ENCODE results near the gene AMOT. TPM values are rescaled to one million over a fixed set of nuclear protein-coding genes. Genes with fewer than 3 reads are reported as not detected.

Gene AMOT
- total RNA-seq, 1 experiment from 2014 or later, result 11.2 TPM

DNA sequence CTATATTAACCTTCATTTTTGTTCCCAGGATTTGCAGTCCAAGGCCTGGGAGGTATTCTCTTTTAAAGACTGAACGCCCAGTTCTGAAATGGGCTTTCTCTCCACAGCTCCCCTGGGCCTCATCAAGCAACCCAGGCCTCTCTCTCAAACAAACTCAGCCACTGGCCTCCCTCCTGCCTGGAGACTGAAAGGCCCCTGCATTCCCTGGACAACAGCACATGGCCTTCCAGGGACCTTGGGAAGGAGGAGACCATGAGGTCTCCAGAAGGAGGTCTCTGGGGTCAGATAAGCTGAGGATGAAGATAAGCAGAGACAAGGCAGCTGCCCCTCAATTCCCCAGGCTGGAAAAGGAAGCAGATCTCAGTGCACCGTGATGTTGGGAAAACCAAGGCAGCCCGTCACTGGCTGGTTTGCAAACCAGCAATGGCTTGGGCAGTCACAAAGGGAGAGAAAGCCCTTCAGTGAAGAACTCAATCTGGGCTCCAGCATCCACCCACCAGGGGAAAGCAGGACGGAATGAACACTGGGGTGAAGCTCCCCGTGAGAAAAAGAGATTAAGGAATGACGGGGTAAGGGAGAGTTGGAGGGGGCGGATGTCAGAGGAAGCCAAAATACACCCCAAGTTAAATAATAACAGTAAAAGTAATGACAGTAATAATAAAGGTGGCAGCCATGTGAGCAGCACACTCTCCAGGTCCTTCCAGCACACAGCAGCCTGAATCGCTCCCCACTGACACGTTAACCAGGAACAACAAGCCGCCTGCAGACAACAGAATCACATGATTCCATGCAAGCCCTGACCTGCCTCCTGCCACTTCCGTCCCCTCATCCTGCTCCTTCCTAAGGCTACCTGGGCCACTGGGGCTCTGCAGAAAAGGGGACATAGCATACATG lies 22.3 kb downstream of the AMOT start:
- DNase-seq (ENCODE audit: low read depth, low spot score), result no peak
- in situ Hi-C loops (cut with HindIII; ENCODE audit: low pct_unique_long_range_greater_than_20kb, low sequenced_read_pairs), result no loop called here

DNA sequence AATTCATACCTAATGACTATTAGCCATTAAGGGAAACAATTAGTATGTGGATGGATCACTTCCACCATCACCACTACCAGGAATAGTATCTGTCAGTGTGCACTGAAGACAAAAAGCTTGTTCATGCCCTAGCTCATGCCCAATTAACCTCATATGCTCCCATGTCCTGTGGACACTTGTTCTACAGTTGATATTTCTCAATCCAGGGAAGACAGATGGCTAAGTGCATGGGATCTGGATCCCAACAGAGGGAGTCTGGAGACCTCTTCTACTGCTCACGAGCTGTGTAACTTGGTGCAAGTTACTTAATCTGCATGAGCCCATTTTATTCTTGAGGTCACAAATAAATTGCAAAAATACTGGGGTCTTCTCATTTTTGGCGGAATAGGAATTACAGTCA lies 23.7 kb downstream of the AMOT start:
- DNase-seq (ENCODE audit: low read depth, low spot score), result no peak
- in situ Hi-C loops (cut with HindIII; ENCODE audit: low pct_unique_long_range_greater_than_20kb, low sequenced_read_pairs), result no loop called here

GRCh38 chrX:112814496-112814895 lies 26.1 kb downstream of the AMOT start:
- in situ Hi-C loops (cut with HindIII; ENCODE audit: low pct_unique_long_range_greater_than_20kb, low sequenced_read_pairs), result no loop called here

DNA sequence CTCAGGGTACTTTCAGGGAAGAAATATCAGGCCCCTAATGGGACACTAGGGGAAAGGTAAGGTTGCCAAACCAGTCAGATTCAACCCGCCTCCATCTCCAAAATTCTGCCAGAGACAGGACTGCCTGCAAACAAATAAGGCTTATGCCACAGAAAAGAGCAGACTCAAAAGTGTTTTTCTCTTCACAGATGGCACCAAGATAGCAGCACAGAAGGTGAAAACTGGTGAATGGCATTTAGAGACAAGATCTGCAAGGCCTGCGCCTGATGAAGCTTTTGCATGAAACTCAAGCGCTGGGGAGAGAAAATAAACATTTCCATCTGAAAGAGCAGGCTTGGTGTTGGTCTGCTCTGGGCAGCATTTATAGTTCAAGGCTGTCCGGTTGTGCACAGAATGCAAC lies 27.9 kb downstream of the AMOT start:
- in situ Hi-C loops (cut with HindIII; ENCODE audit: low pct_unique_long_range_greater_than_20kb, low sequenced_read_pairs), result no loop called here
- no peak for DNase-seq (ENCODE audit: low read depth, low spot score)

More at GRCh38 chrX:112814496-112814895, 26.1 kb downstream of the AMOT start:
- DNase-seq (ENCODE audit: low read depth, low spot score), result no peak

DNA sequence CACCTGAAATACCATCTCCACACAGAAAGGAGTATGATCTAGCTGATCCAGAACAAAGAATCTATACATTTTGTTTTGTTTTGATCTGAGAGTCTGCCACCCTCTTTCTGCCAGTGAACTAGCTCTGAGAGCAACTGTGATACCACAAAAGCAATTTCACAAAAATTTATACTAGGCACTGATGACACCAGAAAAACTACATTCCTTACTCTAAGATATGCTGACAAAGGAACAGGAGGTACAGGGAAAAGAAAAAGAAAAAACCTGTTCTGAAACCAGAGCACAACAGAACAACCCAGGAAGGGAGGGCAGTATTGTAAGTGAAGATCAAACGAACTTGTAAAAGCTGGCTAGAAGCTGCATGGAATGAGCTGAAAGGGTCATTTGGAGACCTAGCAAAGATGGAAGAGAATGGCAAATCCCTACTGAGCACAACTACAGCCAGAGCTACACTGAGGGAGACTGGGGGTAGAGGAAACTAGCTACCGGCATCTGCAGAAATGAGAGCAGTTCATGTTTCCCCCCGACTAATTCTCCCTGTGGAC lies 31.9 kb downstream of the AMOT start:
- no peak for DNase-seq (ENCODE audit: low read depth, low spot score)
- in situ Hi-C loops (cut with HindIII; ENCODE audit: low pct_unique_long_range_greater_than_20kb, low sequenced_read_pairs), result no loop called here

DNA sequence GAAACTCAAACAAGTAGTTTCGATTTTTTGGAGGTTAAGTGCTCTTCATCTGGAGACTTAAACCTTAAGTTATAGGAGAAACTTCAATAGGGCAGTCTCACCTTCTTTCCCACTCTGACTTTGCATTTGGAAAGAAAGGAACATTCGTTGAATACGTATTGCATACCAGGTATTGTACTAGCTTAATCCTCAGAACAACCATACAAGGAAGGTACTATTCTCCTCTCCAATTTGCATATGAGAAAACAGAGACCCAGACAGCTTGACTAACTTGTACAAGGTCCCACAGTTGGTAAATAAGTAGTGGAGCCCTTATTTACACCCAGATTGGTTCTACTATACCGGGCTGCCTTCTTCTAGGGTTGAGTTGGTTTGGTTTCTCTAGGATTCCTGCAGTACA lies 32.6 kb downstream of the AMOT start:
- in situ Hi-C loops (cut with HindIII; ENCODE audit: low pct_unique_long_range_greater_than_20kb, low sequenced_read_pairs), result no loop called here
- DNase-seq (ENCODE audit: low read depth, low spot score), result no peak

GRCh38 chrX:112803060-112803459 lies 37.6 kb downstream of the AMOT start:
- DNase-seq (ENCODE audit: low read depth, low spot score), result no peak
- in situ Hi-C loops (cut with HindIII; ENCODE audit: low pct_unique_long_range_greater_than_20kb, low sequenced_read_pairs), result no loop called here

DNA sequence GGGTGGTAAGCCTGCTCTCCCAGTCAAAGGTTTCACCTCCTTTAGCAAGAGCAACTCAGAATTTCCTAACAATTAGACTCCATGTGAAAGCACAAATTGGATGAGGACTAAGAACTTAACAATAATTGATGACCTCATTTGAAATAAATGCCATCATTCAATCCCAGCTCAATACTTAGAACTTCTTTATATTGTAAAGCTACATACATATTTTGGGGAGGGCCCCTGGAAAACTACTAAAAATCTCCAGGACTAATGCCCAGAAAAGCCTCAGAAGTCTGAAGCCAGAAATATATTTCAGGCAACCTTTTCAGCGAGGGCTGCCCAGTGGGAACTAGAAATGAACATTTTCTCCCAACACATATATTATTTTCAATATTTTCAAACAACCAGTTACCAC lies 38.1 kb downstream of the AMOT start:
- no peak for DNase-seq (ENCODE audit: low read depth, low spot score)
- in situ Hi-C loops (cut with HindIII; ENCODE audit: low pct_unique_long_range_greater_than_20kb, low sequenced_read_pairs), result no loop called here

DNA sequence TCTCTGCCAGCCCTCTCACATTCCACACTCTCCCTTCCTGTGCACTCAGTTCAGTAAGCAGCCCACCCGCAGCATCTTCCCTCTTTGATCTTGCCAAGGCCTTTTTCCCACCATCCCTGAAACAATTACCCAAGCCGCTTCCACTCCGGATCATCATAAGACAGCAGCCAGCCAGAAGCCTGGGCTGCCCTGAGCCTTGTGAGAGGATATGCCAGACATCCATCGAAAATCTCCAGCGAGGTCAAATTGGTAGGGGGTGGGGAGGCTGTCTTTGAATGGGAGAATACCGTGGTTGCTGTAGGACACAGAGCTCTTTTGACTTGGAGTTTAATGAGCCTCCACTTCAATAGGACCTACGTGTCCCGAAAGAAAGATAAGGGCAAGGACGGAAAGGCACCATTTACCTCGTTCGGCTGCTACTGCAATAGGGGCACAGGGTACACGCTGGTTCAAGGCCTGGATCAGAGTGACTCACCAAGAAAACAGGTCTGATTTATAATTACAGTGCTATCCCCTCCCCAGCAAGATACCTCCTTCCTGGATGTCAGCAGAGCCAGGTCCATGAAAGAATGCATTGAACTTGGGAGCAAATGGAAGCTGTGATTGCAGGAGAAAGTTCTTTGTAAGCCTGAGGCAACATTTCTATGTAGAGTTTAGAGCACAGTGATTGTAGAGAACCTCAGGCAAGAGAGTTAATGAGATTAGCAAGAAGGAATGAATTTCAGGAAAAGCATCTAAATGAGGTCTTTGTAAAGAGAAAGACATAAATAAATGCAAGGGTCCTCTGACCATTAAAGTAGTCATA lies 39.5 kb downstream of the AMOT start:
- DNase-seq (ENCODE audit: low read depth, low spot score), result peak; percentile 90

DNA sequence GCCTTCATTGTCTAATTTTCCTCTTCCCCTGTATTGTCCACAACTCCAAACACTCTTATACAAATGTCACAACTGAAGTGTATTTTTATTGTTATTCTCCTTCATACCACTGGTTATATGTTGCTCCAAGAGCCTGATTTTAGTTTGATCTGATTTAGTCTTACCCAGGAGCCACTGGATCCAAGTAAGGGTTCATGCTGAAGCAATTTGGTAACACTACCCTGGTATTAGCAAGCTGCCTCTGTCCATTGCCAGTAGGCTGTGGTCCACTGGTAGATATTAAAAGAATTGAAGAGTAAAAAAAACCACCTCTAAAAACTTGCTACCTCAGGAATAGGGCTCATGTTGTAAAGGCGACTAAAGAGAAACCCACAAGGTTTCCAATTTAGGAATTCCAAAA lies 41.2 kb downstream of the AMOT start:
- DNase-seq (ENCODE audit: low read depth, low spot score), result no peak
- in situ Hi-C loops (cut with HindIII; ENCODE audit: low pct_unique_long_range_greater_than_20kb, low sequenced_read_pairs), result no loop called here

More for the DNA sequence above, 39.5 kb downstream of the AMOT start:
- in situ Hi-C loops (cut with HindIII; ENCODE audit: low pct_unique_long_range_greater_than_20kb, low sequenced_read_pairs), result no loop called here

GRCh38 chrX:112798736-112799135 lies 41.9 kb downstream of the AMOT start:
- in situ Hi-C loops (cut with HindIII; ENCODE audit: low pct_unique_long_range_greater_than_20kb, low sequenced_read_pairs), result no loop called here
- DNase-seq (ENCODE audit: low read depth, low spot score), result no peak

DNA sequence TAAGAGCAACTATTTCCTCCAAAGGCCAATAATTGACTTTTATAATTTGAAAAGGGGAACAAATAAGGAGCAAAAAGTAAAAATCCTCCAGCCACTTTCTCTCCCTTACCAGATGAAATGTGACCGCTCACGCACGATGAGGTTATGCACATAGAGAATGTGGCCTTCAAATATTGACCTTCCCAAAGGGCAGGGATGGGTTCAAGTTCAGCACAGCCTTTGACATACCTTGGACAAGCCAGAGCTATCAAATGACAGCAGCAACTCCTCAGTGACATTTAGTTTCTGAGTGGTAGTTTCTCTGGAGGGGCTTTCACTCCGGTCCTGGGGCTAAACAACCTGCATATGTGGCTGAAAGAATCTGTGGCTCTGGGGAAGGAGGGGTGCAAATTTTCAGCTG lies 50.7 kb downstream of the AMOT start:
- in situ Hi-C loops (cut with HindIII; ENCODE audit: low pct_unique_long_range_greater_than_20kb, low sequenced_read_pairs), result no loop called here
- DNase-seq (ENCODE audit: low read depth, low spot score), result no peak

- in situ Hi-C loops (cut with HindIII; ENCODE audit: low pct_unique_long_range_greater_than_20kb, low sequenced_read_pairs), result no loop called here
- no peak for DNase-seq (ENCODE audit: low read depth, low spot score)
Observed at GRCh38 chrX:112786076-112786475, 54.6 kb downstream of the AMOT start.

- in situ Hi-C loops (cut with HindIII; ENCODE audit: low pct_unique_long_range_greater_than_20kb, low sequenced_read_pairs), result no loop called here
- DNase-seq (ENCODE audit: low read depth, low spot score), result no peak
Observed at GRCh38 chrX:112785344-112785743, 55.3 kb downstream of the AMOT start.

DNA sequence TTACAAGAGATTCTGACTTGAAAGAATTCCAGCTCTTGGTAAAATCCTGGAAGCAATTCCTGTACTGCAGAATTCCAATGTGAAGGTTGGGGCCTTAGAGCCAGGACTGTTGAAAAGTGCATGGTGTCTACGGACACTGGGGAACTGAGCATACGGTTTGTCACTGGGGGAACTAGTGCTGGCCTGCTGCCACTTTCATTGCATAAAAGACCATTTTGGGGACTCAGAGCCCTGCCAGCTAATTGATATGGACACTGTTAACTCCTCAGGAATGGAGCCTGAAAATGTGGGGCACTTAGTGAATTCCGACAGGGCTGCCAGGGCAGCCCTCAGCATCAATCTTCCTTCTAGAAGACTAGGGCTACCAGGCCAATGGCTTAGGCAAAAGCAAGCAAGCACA lies 55.9 kb downstream of the AMOT start:
- no peak for DNase-seq (ENCODE audit: low read depth, low spot score)
- in situ Hi-C loops (cut with HindIII; ENCODE audit: low pct_unique_long_range_greater_than_20kb, low sequenced_read_pairs), result no loop called here

- no peak for DNase-seq (ENCODE audit: low read depth, low spot score)
- in situ Hi-C loops (cut with HindIII; ENCODE audit: low pct_unique_long_range_greater_than_20kb, low sequenced_read_pairs), result no loop called here
Observed at GRCh38 chrX:112779139-112779538, 61.5 kb downstream of the AMOT start.

DNA sequence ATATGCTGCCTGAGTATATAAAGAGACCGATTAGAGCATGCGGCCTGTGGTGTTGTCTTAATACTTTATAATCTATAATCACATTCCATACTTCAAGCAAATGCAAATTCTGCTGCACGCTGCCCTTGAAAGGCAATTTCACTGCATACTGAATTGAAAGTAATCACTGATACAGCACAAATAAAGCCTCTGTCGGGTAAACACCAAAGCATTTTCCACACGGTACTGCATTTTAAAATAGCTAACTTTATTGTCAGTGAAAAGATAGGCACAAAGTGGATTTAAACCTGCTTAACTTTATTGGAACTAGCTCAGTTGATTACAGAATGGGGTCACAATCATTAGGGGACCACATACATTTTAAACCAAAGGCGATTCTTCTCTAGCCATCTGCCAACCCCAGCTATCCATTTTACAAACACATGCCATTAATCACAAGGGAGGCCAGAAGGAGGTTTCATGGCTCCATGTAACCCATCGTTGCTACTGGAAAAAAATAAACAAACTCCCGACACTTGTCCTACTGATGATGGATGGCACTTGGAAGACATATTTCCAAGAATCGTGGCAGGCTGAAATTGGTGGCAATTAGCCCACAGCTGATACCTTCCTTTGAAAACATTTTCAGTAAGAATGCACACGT lies 65.9 kb downstream of the AMOT start:
- in situ Hi-C loops (cut with HindIII; ENCODE audit: low pct_unique_long_range_greater_than_20kb, low sequenced_read_pairs), result no loop called here
- no peak for DNase-seq (ENCODE audit: low read depth, low spot score)

- DNase-seq (ENCODE audit: low read depth, low spot score), result no peak
- in situ Hi-C loops (cut with HindIII; ENCODE audit: low pct_unique_long_range_greater_than_20kb, low sequenced_read_pairs), result no loop called here
Observed at GRCh38 chrX:112774142-112774541, 66.5 kb downstream of the AMOT start.
